DOHH2 (cell line): Measurements from ENCODE around the gene KIF6.

Experiments
- H3F3A ChIP-seq: fragments of 200-600 bp; sonication (generic), shearing (Covaris generic); 2 replicates; pipeline ENCODE4 v1.6.0; 2016; ENCODE audit warnings: antibody characterized with exemption, mild to moderate bottlenecking; ENCODE audit not compliant: control insufficient read depth, insufficient read depth
- H3K27ac ChIP-seq: fragments of 200-600 bp; sonication (generic); 2 replicates; pipeline ENCODE4 v1.5.1; 2014; ENCODE audit warnings: low read depth, mild to moderate bottlenecking, low read length, moderate library complexity
- H3K27me3 ChIP-seq: fragments of 200-600 bp; sonication (generic); 2 replicates; pipeline ENCODE4 v1.6.1; 2014; ENCODE audit warnings: mild to moderate bottlenecking, low read length, mixed read lengths; ENCODE audit not compliant: control insufficient read depth
- H3K36me3 ChIP-seq: fragments of 200-600 bp; sonication (generic); 2 replicates; pipeline ENCODE4 v1.6.1; 2014; ENCODE audit warnings: mild to moderate bottlenecking, low read length, moderate library complexity, mixed read lengths; ENCODE audit not compliant: control insufficient read depth
- H3K4me1 ChIP-seq: fragments of 200-600 bp; sonication (generic); 2 replicates; pipeline ENCODE4 v1.6.1; 2014; ENCODE audit warnings: mild to moderate bottlenecking, low read length, mixed read lengths; ENCODE audit not compliant: control insufficient read depth
- H3K4me2 ChIP-seq: fragments of 200-600 bp; sonication (generic); 2 replicates; pipeline ENCODE4 v1.6.0; 2014; ENCODE audit warnings: mild to moderate bottlenecking, low read length, moderate library complexity
- H3K4me3 ChIP-seq: fragments of 200-600 bp; sonication (generic); 2 replicates; pipeline ENCODE4 v1.5.1; 2014; ENCODE audit warnings: mild to moderate bottlenecking, low read length, mixed read lengths
- H3K79me2 ChIP-seq: fragments of 200-600 bp; sonication (generic); 2 replicates; pipeline ENCODE4 v1.6.1; 2014; ENCODE audit warnings: mild to moderate bottlenecking, low read length, mixed read lengths; ENCODE audit not compliant: control insufficient read depth
- H3K9me2 ChIP-seq: fragments of 200-600 bp; sonication (generic); replicated peaks from 2 replicates; pipeline ENCODE4 v1.6.1; 2014; ENCODE audit warnings: mild to moderate bottlenecking, low read length, mixed read lengths; ENCODE audit not compliant: control insufficient read depth
- H3K9me3 ChIP-seq: fragments of 200-600 bp; sonication (generic); 2 replicates; pipeline ENCODE4 v1.6.1; 2014; ENCODE audit warnings: antibody characterized with exemption, low read length, mixed read lengths; ENCODE audit not compliant: control insufficient read depth, insufficient read depth
- H4K20me1 ChIP-seq: fragments of 200-600 bp; sonication (generic); 2 replicates; pipeline ENCODE4 v1.6.0; 2014; ENCODE audit warnings: low read depth, mild to moderate bottlenecking, antibody characterized with exemption, low read length, moderate library complexity; ENCODE audit not compliant: control insufficient read depth, insufficient read depth
- CTCF ChIP-seq: fragments of 200-600 bp; sonication (generic); IDR thresholded peaks from one replicate; pipeline ENCODE4 v1.5.1; 2014; ENCODE audit warnings: antibody characterized with exemption, mild to moderate bottlenecking, low read depth, low read length; ENCODE audit not compliant: poor library complexity, severe bottlenecking
- EZH2phosphoT487 ChIP-seq: fragments of 200-600 bp; sonication (generic); IDR thresholded peaks from 2 replicates; pipeline ENCODE4 v1.6.1; 2017; ENCODE audit warnings: borderline replicate concordance, mild to moderate bottlenecking, antibody characterized with exemption, low read length, moderate library complexity, mixed read lengths

KIF6 gene

GRCh38 chr6:39695447-39695846 is 29.8 kb downstream of the KIF6 start:
- H3K9me2 ChIP-seq = no peaks in the 10 kb centered on the region
- no peaks in the 10 kb centered on the region for H3K79me2 ChIP-seq
- H3K4me2 ChIP-seq = no peak overlapping the region
- H3K27ac ChIP-seq = no peak overlapping the region
- H3K4me3 ChIP-seq = no peak overlapping the region
- no peaks in the 10 kb centered on the region for H3K36me3 ChIP-seq
- no peaks in the 10 kb centered on the region for H3K9me3 ChIP-seq
- no peaks in the 10 kb centered on the region for H3F3A ChIP-seq
- no peaks in the 10 kb centered on the region for H3K27me3 ChIP-seq
- H3K4me1 ChIP-seq = no peaks in the 10 kb centered on the region
- H4K20me1 ChIP-seq = no peaks in the 10 kb centered on the region
- no peak for TF ChIP-seq EZH2phosphoT487

DNA sequence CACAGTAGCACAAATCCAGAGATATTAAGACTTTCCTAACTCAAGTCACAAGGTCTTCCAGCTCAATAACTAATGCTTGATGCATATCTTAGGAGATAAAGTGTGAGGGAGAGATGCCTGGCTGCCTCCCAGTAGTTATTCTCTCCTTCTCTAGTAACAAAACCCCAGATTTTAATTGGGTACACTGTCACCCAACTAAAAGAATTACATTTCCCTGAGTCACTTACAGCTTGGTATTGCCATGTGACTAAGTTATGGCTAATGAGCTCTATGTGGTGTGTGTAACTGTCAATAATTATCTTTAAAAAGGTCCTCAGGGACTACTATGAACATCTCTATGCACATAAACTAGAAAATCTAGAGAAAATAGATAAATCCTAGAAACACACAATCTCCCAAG is 32.0 kb downstream of the KIF6 start:
- no peak overlapping the region for H3K4me2 ChIP-seq
- no peaks in the 10 kb centered on the region for H3K9me2 ChIP-seq
- no peaks in the 10 kb centered on the region for H3K36me3 ChIP-seq
- no peaks in the 10 kb centered on the region for H3K79me2 ChIP-seq
- no peaks in the 10 kb centered on the region for H3K4me1 ChIP-seq
- H3K4me3 ChIP-seq = no peak overlapping the region
- TF ChIP-seq CTCF = no peak
- no peak for TF ChIP-seq EZH2phosphoT487
- H3K27me3 ChIP-seq = no peaks in the 10 kb centered on the region
- no peaks in the 10 kb centered on the region for H3F3A ChIP-seq
- H3K27ac ChIP-seq = no peak overlapping the region
- H3K9me3 ChIP-seq = no peaks in the 10 kb centered on the region
- H4K20me1 ChIP-seq = no peaks in the 10 kb centered on the region

DNA sequence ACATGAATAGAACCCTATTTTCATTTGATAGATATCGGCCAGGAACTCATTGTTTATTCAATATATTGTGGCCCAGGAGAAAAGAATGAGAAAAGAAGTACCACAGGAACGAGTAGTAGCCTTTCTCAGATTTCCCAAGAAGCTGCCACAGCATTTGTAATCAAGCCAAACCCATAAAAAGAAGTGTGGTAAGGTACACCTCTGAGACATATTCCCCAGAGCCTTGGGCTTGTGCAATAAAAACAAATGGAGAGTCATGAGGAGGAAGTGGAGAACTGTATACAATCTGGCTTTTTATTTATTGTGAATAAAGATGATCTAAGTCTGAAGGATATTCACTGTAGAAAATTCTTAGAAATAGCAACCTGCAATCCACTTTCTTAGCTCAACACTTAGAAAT is 36.7 kb downstream of the KIF6 start:
- Histone ChIP-seq H3K4me1 (no peaks in the 10 kb centered on the region), H3K4me3 (no peak overlapping the region)
- TF ChIP-seq EZH2phosphoT487 = no peak
- no peak for TF ChIP-seq CTCF

GRCh38 chr6:39686976-39687375 is 38.2 kb downstream of the KIF6 start:
- Histone ChIP-seq H3K4me1 (no peaks in the 10 kb centered on the region), H3F3A (no peaks in the 10 kb centered on the region), H3K4me3 (no peak overlapping the region), H3K36me3 (no peaks in the 10 kb centered on the region), H3K9me3 (no peaks in the 10 kb centered on the region), H3K9me2 (no peaks in the 10 kb centered on the region), H3K27me3 (no peaks in the 10 kb centered on the region), H3K79me2 (no peaks in the 10 kb centered on the region), H3K4me2 (no peak overlapping the region), H4K20me1 (no peaks in the 10 kb centered on the region), H3K27ac (no peak overlapping the region)
- TF ChIP-seq CTCF = no peak
- TF ChIP-seq EZH2phosphoT487 = no peak

More for the DNA sequence above, 36.7 kb downstream of the KIF6 start:
- Histone ChIP-seq H3K9me2 (no peaks in the 10 kb centered on the region), H3K27me3 (no peaks in the 10 kb centered on the region), H3K9me3 (no peaks in the 10 kb centered on the region), H4K20me1 (no peaks in the 10 kb centered on the region), H3K4me2 (no peak overlapping the region), H3K27ac (no peak overlapping the region), H3K36me3 (no peaks in the 10 kb centered on the region), H3F3A (no peaks in the 10 kb centered on the region), H3K79me2 (no peaks in the 10 kb centered on the region)
